Erythroblast (primary cell): ENCODE results near the gene BEAN1.

Experiments
- DNase-seq, 2 experiments: peaks; one replicate each; lab custom pipeline; 2025; lab: John Stamatoyannopoulos, UW
- GATA1 ChIP-seq: IDR thresholded peaks from 2 replicates; pipeline ENCODE4 v1.6.1; 2011; ENCODE audit warnings: low read depth, mild to moderate bottlenecking, control low read depth, low read length, moderate library complexity
- POLR2A ChIP-seq: IDR thresholded peaks from 2 replicates; pipeline ENCODE4 v1.6.1; 2011; ENCODE audit warnings: mild to moderate bottlenecking, low read length

BEAN1 gene

GRCh38 chr16:66389256-66390176 lies 37.6 kb upstream of the BEAN1 start:
- TF ChIP-seq GATA1 (no peak), POLR2A (no peak)
- no peak for DNase-seq

GRCh38 chr16:66390346-66391108 lies 36.6 kb upstream of the BEAN1 start:
- no peak for DNase-seq
- TF ChIP-seq GATA1: no peak
- no peak for TF ChIP-seq POLR2A

- DNase-seq: no peak
- no peak for TF ChIP-seq POLR2A
- TF ChIP-seq GATA1: no peak
These were observed 35.1 kb upstream of the BEAN1 start for GRCh38 chr16:66391726-66392670.

- DNase-seq: no peak
- no peak for TF ChIP-seq GATA1
- TF ChIP-seq POLR2A: no peak
These were observed 31.1 kb upstream of the BEAN1 start for GRCh38 chr16:66395806-66396555.

GRCh38 chr16:66397736-66398433 lies 29.2 kb upstream of the BEAN1 start:
- no peak for DNase-seq

GRCh38 chr16:66399031-66399430 lies 28.1 kb upstream of the BEAN1 start:
- DNase-seq: no peak
- TF ChIP-seq GATA1: no peak
- TF ChIP-seq POLR2A: no peak

More at GRCh38 chr16:66397736-66398433, 29.2 kb upstream of the BEAN1 start:
- TF ChIP-seq POLR2A: no peak
- no peak for TF ChIP-seq GATA1

- no peak for TF ChIP-seq POLR2A
These were observed 27.2 kb upstream of the BEAN1 start for GRCh38 chr16:66399930-66400329.

GRCh38 chr16:66400503-66401380 lies 26.4 kb upstream of the BEAN1 start:
- no peak for TF ChIP-seq GATA1
- no peak for TF ChIP-seq POLR2A
- no peak for DNase-seq

More at GRCh38 chr16:66399930-66400329, 27.2 kb upstream of the BEAN1 start:
- DNase-seq: no peak

- TF ChIP-seq GATA1 (no peak), POLR2A (no peak)
- no peak for DNase-seq
These were observed 25.5 kb upstream of the BEAN1 start for GRCh38 chr16:66401610-66402009.

DNA sequence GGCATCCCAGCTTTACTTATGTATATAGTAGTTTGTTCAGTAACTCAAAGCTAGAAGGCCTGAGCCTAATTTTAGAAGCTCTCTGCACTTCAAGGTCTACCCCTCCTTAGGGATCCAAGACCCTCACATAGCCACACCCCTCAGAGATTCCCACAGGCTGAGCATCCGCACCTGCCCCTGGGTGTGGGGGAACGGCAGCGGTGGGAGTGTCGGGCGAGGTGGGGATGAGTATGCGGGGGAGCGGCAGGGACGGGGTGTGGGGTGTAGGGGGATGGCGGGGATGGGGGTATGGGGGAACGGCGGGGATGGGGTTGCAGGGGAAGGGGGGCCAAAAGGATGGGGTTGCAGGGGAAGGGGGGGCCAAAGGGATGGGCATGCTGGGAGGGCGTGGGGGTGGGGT lies 24.9 kb upstream of the BEAN1 start:
- DNase-seq: no peak
- TF ChIP-seq POLR2A (no peak), GATA1 (no peak)

DNA sequence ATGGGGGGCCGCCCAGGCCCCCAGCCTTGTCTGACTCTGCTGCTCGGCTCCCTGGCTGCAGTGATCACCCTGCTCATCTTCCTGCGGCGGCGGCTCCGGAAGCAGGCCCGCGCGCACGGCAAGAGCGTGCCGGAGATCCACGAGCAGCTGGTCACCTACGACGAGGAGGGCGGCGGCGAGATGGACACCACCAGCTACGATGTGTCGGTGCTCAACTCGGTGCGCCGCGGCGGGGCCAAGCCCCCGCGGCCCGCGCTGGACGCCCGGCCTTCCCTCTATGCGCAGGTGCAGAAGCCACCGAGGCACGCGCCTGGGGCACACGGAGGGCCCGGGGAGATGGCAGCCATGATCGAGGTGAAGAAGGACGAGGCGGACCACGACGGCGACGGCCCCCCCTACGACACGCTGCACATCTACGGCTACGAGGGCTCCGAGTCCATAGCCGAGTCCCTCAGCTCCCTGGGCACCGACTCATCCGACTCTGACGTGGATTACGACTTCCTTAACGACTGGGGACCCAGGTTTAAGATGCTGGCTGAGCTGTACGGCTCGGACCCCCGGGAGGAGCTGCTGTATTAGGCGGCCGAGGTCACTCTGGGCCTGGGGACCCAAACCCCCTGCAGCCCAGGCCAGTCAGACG lies 24.4 kb upstream of the BEAN1 start:
- DNase-seq: no peak

More for the DNA sequence above, 24.4 kb upstream of the BEAN1 start:
- TF ChIP-seq POLR2A (no peak), GATA1 (no peak)
